GM23338 (cell line): ENCODE data around the gene PRELP. TPM values are rescaled to one million over a fixed set of nuclear protein-coding genes. Genes with fewer than 3 reads are reported as not detected.

ENCODE experiments used
- ATAC-seq: fragments of 200-7000 bp; cut with Tn5 transposase; 3 replicates; pipeline ENCODE4 v1.9.1; 2020
- DNase-seq: peaks from one replicate; pipeline ENCODE4 v3.0.0-alpha.2; 2015; ENCODE audit warnings: low spot score
- H2AFZ ChIP-seq: fragments of 200-600 bp; sonication (generic); 2 replicates; pipeline ENCODE4 v1.8.0; 2016; ENCODE audit warnings: antibody characterized with exemption, mild to moderate bottlenecking, moderate library complexity
- H3F3A ChIP-seq: fragments of 200-600 bp; sonication (generic); replicated peaks from 2 replicates; pipeline ENCODE4 v1.8.0; 2017; ENCODE audit warnings: antibody characterized with exemption, mixed run types, low read depth
- H3K27ac ChIP-seq: fragments of 200-600 bp; sonication (generic); 2 replicates; pipeline ENCODE4 v1.6.1; 2016; ENCODE audit warnings: low read depth
- H3K27me3 ChIP-seq: fragments of 200-600 bp; sonication (generic); 2 replicates; pipeline ENCODE4 v1.8.0; 2016; ENCODE audit warnings: mild to moderate bottlenecking, mixed run types, moderate library complexity; ENCODE audit not compliant: insufficient read depth
- H3K36me3 ChIP-seq: fragments of 200-600 bp; sonication (generic); 2 replicates; pipeline ENCODE4 v1.8.0; 2016; ENCODE audit warnings: mild to moderate bottlenecking; ENCODE audit not compliant: insufficient read depth
- H3K4me1 ChIP-seq: fragments of 200-600 bp; sonication (generic); 2 replicates; pipeline ENCODE4 v1.8.0; 2016; ENCODE audit warnings: mild to moderate bottlenecking, moderate library complexity; ENCODE audit not compliant: insufficient read depth
- H3K4me2 ChIP-seq: fragments of 200-600 bp; sonication (generic); 2 replicates; pipeline ENCODE4 v1.7.1; 2017; ENCODE audit warnings: mixed run types
- H3K4me3 ChIP-seq: fragments of 200-600 bp; sonication (generic); 2 replicates; pipeline ENCODE4 v1.6.1; 2016; ENCODE audit warnings: mixed run types
- H3K79me2 ChIP-seq: fragments of 200-600 bp; sonication (generic); replicated peaks from 2 replicates; pipeline ENCODE4 v1.8.0; 2017; ENCODE audit warnings: mild to moderate bottlenecking; ENCODE audit not compliant: insufficient read depth
- H3K9me2 ChIP-seq: fragments of 200-600 bp; sonication (generic); 2 replicates; pipeline ENCODE4 v1.8.0; 2017; ENCODE audit not compliant: insufficient read depth
- H4K20me1 ChIP-seq: fragments of 200-600 bp; sonication (generic); replicated peaks from 2 replicates; pipeline ENCODE4 v1.8.0; 2017; ENCODE audit warnings: mild to moderate bottlenecking; ENCODE audit not compliant: insufficient read depth
- H3K27ac Mint-ChIP-seq: 2 replicates; pipeline ENCODE4 v1.8.0; 2020; ENCODE audit warnings: inconsistent platforms, mild to moderate bottlenecking, moderate library complexity, mixed read lengths
- H3K27me3 Mint-ChIP-seq: 3 replicates; pipeline ENCODE4 v1.8.0; 2022; ENCODE audit warnings: low read depth, mild to moderate bottlenecking, moderate library complexity, mixed read lengths, inconsistent platforms; ENCODE audit not compliant: insufficient read depth, poor library complexity
- H3K36me3 Mint-ChIP-seq: 3 replicates; pipeline ENCODE4 v1.8.0; 2021; ENCODE audit warnings: low read depth, mild to moderate bottlenecking, inconsistent platforms, moderate library complexity, mixed read lengths
- H3K4me1 Mint-ChIP-seq: 3 replicates; pipeline ENCODE4 v1.8.0; 2020; ENCODE audit warnings: mild to moderate bottlenecking, inconsistent platforms, mixed read lengths
- H3K4me3 Mint-ChIP-seq: 3 replicates; pipeline ENCODE4 v1.8.0; 2021; ENCODE audit warnings: moderate library complexity, mild to moderate bottlenecking, inconsistent platforms, mixed read lengths
- H3K9me3 Mint-ChIP-seq: 3 replicates; pipeline ENCODE4 v1.8.0; 2020; ENCODE audit warnings: moderate library complexity, mild to moderate bottlenecking, inconsistent platforms, mixed read lengths
- CREB1 ChIP-seq: fragments of 250-450 bp; sonication (Bioruptor Pico); IDR thresholded peaks from 2 replicates; pipeline ENCODE4 v1.5.0; 2020; ENCODE audit warnings: low read depth, mild to moderate bottlenecking, moderate library complexity
- EZH2 ChIP-seq: fragments of 200-600 bp; sonication (generic); IDR thresholded peaks from one replicate; pipeline ENCODE4 v1.8.0; 2017; ENCODE audit warnings: antibody characterized with exemption, mild to moderate bottlenecking, low read depth; ENCODE audit not compliant: unreplicated experiment
- JUNB ChIP-seq: IDR thresholded peaks from one replicate; pipeline ENCODE4 v1.6.1; 2016; ENCODE audit warnings: antibody characterized with exemption; ENCODE audit not compliant: unreplicated experiment
- NANOG ChIP-seq: IDR thresholded peaks from 2 replicates; pipeline ENCODE4 v1.6.1; 2016; ENCODE audit warnings: antibody characterized with exemption, borderline replicate concordance
- POLR2AphosphoS5 ChIP-seq: IDR thresholded peaks from 2 replicates; pipeline ENCODE4 v1.6.1; 2016; ENCODE audit warnings: antibody characterized with exemption, low read depth
- ZNF114 ChIP-seq: fragments of 250-450 bp; sonication (Bioruptor Pico); IDR thresholded peaks from 2 replicates; pipeline ENCODE4 v1.5.0; 2020; ENCODE audit warnings: mild to moderate bottlenecking, moderate library complexity
- ZNF331 ChIP-seq: fragments of 250-450 bp; sonication (Bioruptor Pico); IDR thresholded peaks from 2 replicates; pipeline ENCODE4 v1.5.0; 2020; ENCODE audit warnings: low read depth, mild to moderate bottlenecking, moderate library complexity
- polyA plus RNA-seq: library from polyadenylated mRNA; unstranded; fragments of >200 nt; fragmentation: Nextera tagmentation; extraction: Ambion mirVana; gene quantifications from 2 replicates; pipeline ENCODE4 v1.2.1, GENCODE V29; 2016
- total RNA-seq: library from RNA; depleted of rRNA; stranded (reverse); fragments of >200 nt; shearing (Covaris generic); gene quantifications from 2 replicates; pipeline ENCODE4 v1.2.3, GENCODE V29; 2014
- TF ChIP-seq, protein P1 (sequence below): IDR thresholded peaks from one replicate; pipeline ENCODE4 v1.6.1; 2018; ENCODE audit warnings: antibody characterized with exemption; ENCODE audit not compliant: unreplicated experiment

PRELP gene
- total and polyA plus RNA-seq, 2 experiments from 2014 or later = 0.03 TPM

DNA sequence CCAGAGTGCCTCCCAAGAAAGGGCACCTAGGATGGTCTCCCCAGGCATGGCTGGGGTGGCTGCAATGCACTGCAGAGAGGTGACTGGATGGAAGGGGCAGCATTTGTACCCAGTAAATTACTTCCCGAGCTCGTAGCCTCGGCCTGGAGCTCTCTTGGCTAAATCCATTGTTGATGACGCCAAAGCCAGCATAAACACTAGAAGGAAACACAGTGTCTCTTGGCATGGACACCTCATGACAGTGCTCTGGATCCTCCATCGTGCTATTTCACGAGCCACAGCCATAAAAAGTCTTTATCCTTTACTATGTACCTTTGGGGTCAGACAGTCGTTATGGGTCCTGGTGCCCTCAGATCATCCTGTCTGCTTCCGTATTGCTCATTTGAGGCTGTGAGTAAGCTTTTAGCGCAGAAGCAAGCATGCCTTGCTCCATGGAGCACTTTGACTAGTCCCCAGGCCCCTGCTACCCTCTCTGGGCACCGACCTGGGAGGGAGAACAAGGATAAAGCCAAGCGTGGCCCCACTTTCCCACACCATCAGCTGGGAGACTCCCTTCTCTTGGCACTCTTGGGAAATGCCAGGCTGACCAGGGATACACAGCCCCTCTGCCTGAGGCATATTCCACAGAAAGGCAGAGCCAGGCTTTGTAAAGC, 10.3 kb upstream of the PRELP start:
- H3K4me2 ChIP-seq = no peak overlapping the region
- H3K79me2 ChIP-seq = no peaks in the 10 kb centered on the region
- Mint-ChIP-seq H3K4me3 (no peak overlapping the region), H3K27me3 (peaks cover 7% of the 10 kb centered on the region), H3K4me1 (peaks cover 32% of the 10 kb centered on the region), H3K36me3 (no peaks in the 10 kb centered on the region), H3K9me3 (no peaks in the 10 kb centered on the region), H3K27ac (no peak overlapping the region)
- TF ChIP-seq, protein P1, sequence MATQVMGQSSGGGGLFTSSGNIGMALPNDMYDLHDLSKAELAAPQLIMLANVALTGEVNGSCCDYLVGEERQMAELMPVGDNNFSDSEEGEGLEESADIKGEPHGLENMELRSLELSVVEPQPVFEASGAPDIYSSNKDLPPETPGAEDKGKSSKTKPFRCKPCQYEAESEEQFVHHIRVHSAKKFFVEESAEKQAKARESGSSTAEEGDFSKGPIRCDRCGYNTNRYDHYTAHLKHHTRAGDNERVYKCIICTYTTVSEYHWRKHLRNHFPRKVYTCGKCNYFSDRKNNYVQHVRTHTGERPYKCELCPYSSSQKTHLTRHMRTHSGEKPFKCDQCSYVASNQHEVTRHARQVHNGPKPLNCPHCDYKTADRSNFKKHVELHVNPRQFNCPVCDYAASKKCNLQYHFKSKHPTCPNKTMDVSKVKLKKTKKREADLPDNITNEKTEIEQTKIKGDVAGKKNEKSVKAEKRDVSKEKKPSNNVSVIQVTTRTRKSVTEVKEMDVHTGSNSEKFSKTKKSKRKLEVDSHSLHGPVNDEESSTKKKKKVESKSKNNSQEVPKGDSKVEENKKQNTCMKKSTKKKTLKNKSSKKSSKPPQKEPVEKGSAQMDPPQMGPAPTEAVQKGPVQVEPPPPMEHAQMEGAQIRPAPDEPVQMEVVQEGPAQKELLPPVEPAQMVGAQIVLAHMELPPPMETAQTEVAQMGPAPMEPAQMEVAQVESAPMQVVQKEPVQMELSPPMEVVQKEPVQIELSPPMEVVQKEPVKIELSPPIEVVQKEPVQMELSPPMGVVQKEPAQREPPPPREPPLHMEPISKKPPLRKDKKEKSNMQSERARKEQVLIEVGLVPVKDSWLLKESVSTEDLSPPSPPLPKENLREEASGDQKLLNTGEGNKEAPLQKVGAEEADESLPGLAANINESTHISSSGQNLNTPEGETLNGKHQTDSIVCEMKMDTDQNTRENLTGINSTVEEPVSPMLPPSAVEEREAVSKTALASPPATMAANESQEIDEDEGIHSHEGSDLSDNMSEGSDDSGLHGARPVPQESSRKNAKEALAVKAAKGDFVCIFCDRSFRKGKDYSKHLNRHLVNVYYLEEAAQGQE = no peak
- no peak for TF ChIP-seq JUNB
- DNase-seq = no peak
- no peaks in the 10 kb centered on the region for H3K27me3 ChIP-seq
- ATAC-seq = no peak
- no peak overlapping the region for H2AFZ ChIP-seq
- no peaks in the 10 kb centered on the region for H3F3A ChIP-seq
- no peaks in the 10 kb centered on the region for H4K20me1 ChIP-seq
- H3K27ac ChIP-seq = no peak overlapping the region
- no peaks in the 10 kb centered on the region for H3K4me1 ChIP-seq
- H3K9me2 ChIP-seq = no peaks in the 10 kb centered on the region
- H3K4me3 ChIP-seq = no peak overlapping the region
- no peaks in the 10 kb centered on the region for H3K36me3 ChIP-seq

DNA sequence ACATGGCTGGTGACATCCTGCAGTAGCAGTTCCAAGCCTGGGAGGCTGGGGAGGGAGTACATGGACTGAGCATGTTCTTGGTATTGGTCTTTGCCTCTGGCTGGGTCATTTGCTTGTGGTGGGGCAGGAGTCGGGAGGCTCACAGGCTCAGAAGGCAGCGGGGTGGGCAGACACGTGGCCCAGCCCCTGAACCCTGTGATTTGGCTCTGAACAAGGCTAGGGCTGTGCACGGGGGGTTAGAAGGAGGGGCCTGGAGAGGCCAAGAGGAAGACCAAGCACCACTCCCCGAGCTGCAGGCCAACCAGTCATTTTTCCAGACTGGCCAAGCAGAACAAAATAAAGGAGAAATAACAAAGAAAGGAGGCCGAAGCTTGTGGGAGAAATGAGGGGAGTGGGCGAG, 9.7 kb upstream of the PRELP start:
- no peak overlapping the region; the same call in 2 of the 3 replicates for H3K4me3 Mint-ChIP-seq
- peaks cover 32% of the 10 kb centered on the region for H3K4me1 Mint-ChIP-seq
- no peaks in the 10 kb centered on the region for H3K36me3 Mint-ChIP-seq
- no peaks in the 10 kb centered on the region for H3K27me3 ChIP-seq
- H3K4me3 ChIP-seq = no peak overlapping the region
- DNase-seq (no peak), ATAC-seq (peak; percentile 36)
- H3K27ac ChIP-seq = no peak overlapping the region
- no peaks in the 10 kb centered on the region for H4K20me1 ChIP-seq
- H3K27ac Mint-ChIP-seq = no peak overlapping the region
- H3K4me2 ChIP-seq = no peak overlapping the region
- no peaks in the 10 kb centered on the region for H3K9me3 Mint-ChIP-seq
- H3K27me3 Mint-ChIP-seq = peaks cover 7% of the 10 kb centered on the region
- no peaks in the 10 kb centered on the region for H3K36me3 ChIP-seq
- no peak overlapping the region for H2AFZ ChIP-seq
- no peaks in the 10 kb centered on the region for H3K4me1 ChIP-seq
- no peaks in the 10 kb centered on the region for H3F3A ChIP-seq
- H3K9me2 ChIP-seq = no peaks in the 10 kb centered on the region
- H3K79me2 ChIP-seq = no peaks in the 10 kb centered on the region
- TF ChIP-seq ZNF331 (no peak), ZNF114 (CRISPR knock-in tag) (no peak), CREB1 (CRISPR knock-in tag) (no peak), EZH2 (no peak), NANOG (no peak), POLR2AphosphoS5 (no peak), JUNB (no peak)
- TF ChIP-seq, protein P1 = no peak
